ENCODE results near the gene B3GNT9.

B3GNT9 gene

GRCh38 chr16:67166110-67166547 lies 15.3 kb upstream of the B3GNT9 start:
- DNase-seq: no peak

- DNase-seq: no peak
Measured at GRCh38 chr16:67165121-67166078, 14.6 kb upstream of the B3GNT9 start.

GRCh38 chr16:67164599-67165061 lies 13.8 kb upstream of the B3GNT9 start, which contains the start of gene HSF4:
TSS of gene HSF4 (plus strand) at chr16:67164745. CDS start at chr16:67164812, 67 bp downstream.
- DNase-seq: peak; percentile 19 to 69 (median 59)

- DNase-seq: peak; percentile 14 to 84 (median 78)
Measured at GRCh38 chr16:67163999-67164558, 13.3 kb upstream of the B3GNT9 start.

GRCh38 chr16:67163164-67163998 lies 12.6 kb upstream of the B3GNT9 start:
- DNase-seq: peak; percentile 78 to 98 (median 92)

- DNase-seq: no peak
Measured at GRCh38 chr16:67162506-67163163, 11.8 kb upstream of the B3GNT9 start.

- no peak for DNase-seq
Measured at GRCh38 chr16:67161595-67162058, 10.8 kb upstream of the B3GNT9 start.

- peak in 1 of 3 experiments; percentile 29 for DNase-seq
Measured at GRCh38 chr16:67158637-67159600, 8.1 kb upstream of the B3GNT9 start.

- no peak for DNase-seq
Measured at GRCh38 chr16:67157892-67158635, 7.3 kb upstream of the B3GNT9 start.

GRCh38 chr16:67157106-67157748 lies 6.4 kb upstream of the B3GNT9 start:
- no peak for DNase-seq

GRCh38 chr16:67156143-67156844 lies 5.5 kb upstream of the B3GNT9 start:
- DNase-seq: no peak

GRCh38 chr16:67155295-67156142 lies 4.7 kb upstream of the B3GNT9 start:
- DNase-seq: peak; percentile 70 to 79 (median 73)

- peak; percentile 13 to 39 (median 25) for DNase-seq
Measured at GRCh38 chr16:67154578-67155294, 3.9 kb upstream of the B3GNT9 start.

- DNase-seq: peak in 1 of 3 experiments; percentile 20
Measured at GRCh38 chr16:67151431-67152097, 766 bp upstream of the B3GNT9 start.

GRCh38 chr16:67150047-67150832 lies 558 bp downstream of the B3GNT9 start:
- DNase-seq: peak; percentile 10 to 60 (median 32)
